Measurements from ENCODE around the gene CD79A. TPM values are rescaled to one million over a fixed set of nuclear protein-coding genes. Genes with fewer than 3 reads are reported as not detected.

Gene CD79A
- total and polyA plus RNA-seq, 12 donors: 0.17 to 1.4 (median 0.29) TPM; not detected in 8

GRCh38 chr19:41910992-41911888 is 34.2 kb downstream of the CD79A start:
- Histone ChIP-seq H3K4me3 (no peak overlapping the region), H3K9me3 (no peaks in the 10 kb centered on the region), H3K36me3 (peaks cover 0 to 21% (median 5%) of the 10 kb centered on the region in 9 donors), H3K27ac (no peak overlapping the region), H3K27me3 (peaks cover 7 to 64% (median 52%) of the 10 kb centered on the region in 7 donors), H3K4me1 (peaks cover 0 to 3% (median 0%) of the 10 kb centered on the region in 9 donors)
- 62 to 64% methylated on average over 13 of the region's 13 CpGs for WGBS, 2 donors
- ATAC-seq (no peak), DNase-seq (no peak)
- intact Hi-C loops (cut with DNase I): no loop called here
- TF ChIP-seq, protein P1, sequence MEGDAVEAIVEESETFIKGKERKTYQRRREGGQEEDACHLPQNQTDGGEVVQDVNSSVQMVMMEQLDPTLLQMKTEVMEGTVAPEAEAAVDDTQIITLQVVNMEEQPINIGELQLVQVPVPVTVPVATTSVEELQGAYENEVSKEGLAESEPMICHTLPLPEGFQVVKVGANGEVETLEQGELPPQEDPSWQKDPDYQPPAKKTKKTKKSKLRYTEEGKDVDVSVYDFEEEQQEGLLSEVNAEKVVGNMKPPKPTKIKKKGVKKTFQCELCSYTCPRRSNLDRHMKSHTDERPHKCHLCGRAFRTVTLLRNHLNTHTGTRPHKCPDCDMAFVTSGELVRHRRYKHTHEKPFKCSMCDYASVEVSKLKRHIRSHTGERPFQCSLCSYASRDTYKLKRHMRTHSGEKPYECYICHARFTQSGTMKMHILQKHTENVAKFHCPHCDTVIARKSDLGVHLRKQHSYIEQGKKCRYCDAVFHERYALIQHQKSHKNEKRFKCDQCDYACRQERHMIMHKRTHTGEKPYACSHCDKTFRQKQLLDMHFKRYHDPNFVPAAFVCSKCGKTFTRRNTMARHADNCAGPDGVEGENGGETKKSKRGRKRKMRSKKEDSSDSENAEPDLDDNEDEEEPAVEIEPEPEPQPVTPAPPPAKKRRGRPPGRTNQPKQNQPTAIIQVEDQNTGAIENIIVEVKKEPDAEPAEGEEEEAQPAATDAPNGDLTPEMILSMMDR (IDR thresholded peaks at IDR 0.05): no peak

DNA sequence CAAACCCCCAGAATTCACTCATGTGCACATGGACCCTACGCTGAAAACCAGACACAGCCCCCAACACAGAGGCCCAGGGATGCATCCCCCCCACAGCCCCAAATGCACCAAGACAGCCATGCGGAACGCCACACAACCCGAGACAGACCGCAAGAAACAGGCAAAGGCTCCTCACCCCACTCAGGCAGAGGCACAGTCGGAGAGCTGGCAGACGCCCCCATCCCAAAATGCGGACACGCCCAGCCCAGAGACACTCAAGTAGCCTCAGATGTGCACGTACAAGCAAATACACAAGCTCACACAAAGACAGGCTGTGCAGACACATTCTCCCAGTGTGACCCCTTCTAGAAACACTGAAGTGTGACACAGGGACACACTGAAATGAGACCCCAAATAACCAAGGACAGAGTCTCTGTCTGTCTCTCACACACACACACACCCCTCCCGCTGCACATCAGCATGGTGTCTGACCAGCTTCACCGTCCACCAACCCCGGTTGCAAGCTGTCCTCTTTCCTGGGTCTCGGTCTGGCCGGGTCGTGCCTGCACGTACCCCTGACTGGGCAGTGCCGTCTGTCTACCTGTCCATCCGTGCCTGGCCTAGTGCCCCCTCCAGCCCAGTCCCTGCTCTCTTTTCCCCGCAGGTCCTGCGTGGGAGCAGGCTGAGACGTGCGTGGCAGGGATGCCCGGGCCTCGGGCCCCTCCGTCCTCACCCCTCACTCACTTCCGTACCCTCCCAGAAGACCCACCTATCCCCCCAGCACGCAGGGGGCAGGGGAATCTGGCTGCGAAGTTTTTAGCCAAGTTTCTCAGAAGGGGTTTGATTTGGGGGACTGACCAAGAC is 35.0 kb downstream of the CD79A start:
- Histone ChIP-seq H3K4me1 (peaks cover 0 to 3% (median 0%) of the 10 kb centered on the region in 9 donors), H3K27ac (no peak overlapping the region), H3K9me3 (no peaks in the 10 kb centered on the region), H3K27me3 (peaks cover 7 to 73% (median 60%) of the 10 kb centered on the region in 7 donors), H3K4me3 (no peak overlapping the region), H3K36me3 (peaks cover 0 to 13% (median 0%) of the 10 kb centered on the region in 9 donors)
- DNase-seq (no peak), ATAC-seq (no peak)
- intact Hi-C loops (cut with DNase I): no loop called here
- WGBS, 2 donors: 7% methylated on average over 29 of the region's 29 CpGs
- TF ChIP-seq, protein P1 (IDR thresholded peaks at IDR 0.05): no peak

- no peak for DNase-seq
- H3K4me1 ChIP-seq: peaks cover 0 to 3% (median 0%) of the 10 kb centered on the region in 9 donors
- peaks cover 0 to 4% (median 0%) of the 10 kb centered on the region in 9 donors for H3K36me3 ChIP-seq
- no peak overlapping the region for H3K27ac ChIP-seq
- intact Hi-C loops (cut with DNase I): no loop called here
- H3K27me3 ChIP-seq: peaks cover 7 to 82% (median 68%) of the 10 kb centered on the region in 7 donors
- peak in 3 of 8 donors; percentile 9 to 21 (median 10) for ATAC-seq
- H3K9me3 ChIP-seq: no peaks in the 10 kb centered on the region
- TF ChIP-seq, protein P1 (IDR thresholded peaks at IDR 0.05): no peak
- 1 to 2% methylated on average over 44 to 51 of the region's 51 CpGs for WGBS, 2 donors
- H3K4me3 ChIP-seq: no peak overlapping the region
Observed at GRCh38 chr19:41912899-41913537, 35.9 kb downstream of the CD79A start.
